Right atrium auricular region (tissue), 2 donors: ENCODE data around the gene CAMK1G. TPM values are rescaled to one million over a fixed set of nuclear protein-coding genes. Genes with fewer than 3 reads are reported as not detected.

ENCODE experiments used
- DNase-seq: peaks from one replicate; pipeline ENCODE4 v3.0.0-alpha.2; 2019; ENCODE audit warnings: low spot score
- H3K27ac ChIP-seq, 2 donors: fragments of 200-600 bp; sonication (generic); 1 replicate in 1 of 2; 2 replicates in 1 of 2; pipeline ENCODE4 v1.5.1; 2016 to 2019
- H3K27me3 ChIP-seq, 2 donors: fragments of 200-600 bp; sonication (generic); one replicate each; pipeline versions ENCODE4 v1.5.1 to v1.6.0; 2017 to 2019
- H3K36me3 ChIP-seq: fragments of 200-600 bp; sonication (generic); one replicate; pipeline ENCODE4 v1.5.1; 2016
- H3K4me1 ChIP-seq, 2 donors: fragments of 200-600 bp; sonication (generic); one replicate each; pipeline versions ENCODE4 v1.5.1 to v1.6.0; 2017 to 2019
- H3K4me3 ChIP-seq, 2 donors: fragments of 200-600 bp; sonication (generic); 1 replicate in 1 of 2; 2 replicates in 1 of 2; pipeline ENCODE4 v1.5.1; 2017 to 2019; ENCODE audit warnings: mild to moderate bottlenecking in 1 of 2, moderate library complexity in 1 of 2
- H3K9me3 ChIP-seq, 2 donors: fragments of 200-600 bp; sonication (generic); one replicate each; pipeline ENCODE4 v1.5.1; 2019
- CTCF ChIP-seq, 2 donors: fragments of 200-600 bp; sonication (generic); IDR thresholded peaks; one replicate each; pipeline ENCODE4 v1.5.1; 2019; ENCODE audit warnings: antibody characterized with exemption in 2 of 2
- total RNA-seq, 2 donors: library from RNA; depleted of rRNA; stranded (reverse); fragments of >200 nt; gene quantifications; one replicate each; pipeline ENCODE4 v1.1.0, GENCODE V29; 2016

The CAMK1G gene
- total RNA-seq, 2 donors from 2014 or later = 0.28 TPM; not detected in 1

- H3K27me3 ChIP-seq = no peaks in the 10 kb centered on the region
- no peaks in the 10 kb centered on the region for H3K36me3 ChIP-seq
- H3K9me3 ChIP-seq = no peaks in the 10 kb centered on the region
- H3K4me3 ChIP-seq = no peak overlapping the region
- no peak for TF ChIP-seq CTCF (IDR thresholded peaks at IDR 0.05)
- H3K4me1 ChIP-seq = no peaks in the 10 kb centered on the region
- DNase-seq = no peak
- H3K27ac ChIP-seq = no peak overlapping the region
These were observed 26.5 kb downstream of the CAMK1G start for GRCh38 chr1:209609791-209610630.

- H3K4me1 ChIP-seq = no peaks in the 10 kb centered on the region
- no peaks in the 10 kb centered on the region for H3K27me3 ChIP-seq
- no peak overlapping the region for H3K4me3 ChIP-seq
- DNase-seq = no peak
- no peak for TF ChIP-seq CTCF (IDR thresholded peaks at IDR 0.05)
- H3K36me3 ChIP-seq = no peaks in the 10 kb centered on the region
- no peak overlapping the region for H3K27ac ChIP-seq
- H3K9me3 ChIP-seq = no peaks in the 10 kb centered on the region
These were observed 27.1 kb downstream of the CAMK1G start for GRCh38 chr1:209610631-209610905.

- TF ChIP-seq CTCF (IDR thresholded peaks at IDR 0.05) = no peak
- Histone ChIP-seq H3K36me3 (no peaks in the 10 kb centered on the region), H3K4me3 (no peak overlapping the region), H3K27ac (no peak overlapping the region), H3K9me3 (no peaks in the 10 kb centered on the region), H3K4me1 (peaks cover 0 to 7% of the 10 kb centered on the region in 2 donors), H3K27me3 (no peaks in the 10 kb centered on the region)
- no peak for DNase-seq
These were observed 28.5 kb downstream of the CAMK1G start for GRCh38 chr1:209611771-209612570.

GRCh38 chr1:209612646-209613399 is 29.3 kb downstream of the CAMK1G start:
- peaks cover 0 to 16% of the 10 kb centered on the region in 2 donors for H3K4me1 ChIP-seq
- H3K27me3 ChIP-seq = no peaks in the 10 kb centered on the region
- H3K9me3 ChIP-seq = no peaks in the 10 kb centered on the region
- DNase-seq = no peak
- no peak overlapping the region for H3K27ac ChIP-seq
- H3K36me3 ChIP-seq = no peaks in the 10 kb centered on the region
- TF ChIP-seq CTCF (IDR thresholded peaks at IDR 0.05) = no peak
- H3K4me3 ChIP-seq = no peak overlapping the region

- no peak for DNase-seq
- H3K36me3 ChIP-seq = no peaks in the 10 kb centered on the region
- H3K4me1 ChIP-seq = peaks cover 0 to 22% of the 10 kb centered on the region in 2 donors
- H3K27ac ChIP-seq = no peak overlapping the region
- no peaks in the 10 kb centered on the region for H3K27me3 ChIP-seq
- no peaks in the 10 kb centered on the region for H3K9me3 ChIP-seq
- TF ChIP-seq CTCF (IDR thresholded peaks at IDR 0.05) = no peak
- H3K4me3 ChIP-seq = no peak overlapping the region
These were observed 30.1 kb downstream of the CAMK1G start for GRCh38 chr1:209613400-209614150.
